Fibroblast of mammary gland (primary cell): ENCODE measurements around the gene PIK3CA.

ENCODE experiments used
- DNase-seq: peaks from one replicate; pipeline ENCODE4 v3.0.0-alpha.2; 2010; ENCODE audit warnings: low read depth
- H3K4me3 ChIP-seq: 2 replicates; pipeline ENCODE4 v1.5.1; 2011; ENCODE audit warnings: low read depth, mild to moderate bottlenecking, low read length, moderate library complexity; ENCODE audit not compliant: control insufficient read depth
- CTCF ChIP-seq: conservative IDR thresholded peaks from 2 replicates; pipeline ENCODE4 v1.5.1; 2011; ENCODE audit warnings: low read depth, low read length, inconsistent platforms; ENCODE audit not compliant: control insufficient read depth, insufficient read depth

PIK3CA gene

GRCh38 chr3:179278932-179279693 is 131.0 kb downstream of the PIK3CA start:
- DNase-seq: no peak
- no peak for TF ChIP-seq CTCF
- H3K4me3 ChIP-seq: no peak overlapping the region

- no peak for TF ChIP-seq CTCF
Measured at GRCh38 chr3:179279837-179280236, 131.7 kb downstream of the PIK3CA start.

GRCh38 chr3:179281825-179282224 is 133.7 kb downstream of the PIK3CA start:
- no peak for DNase-seq
- no peak for TF ChIP-seq CTCF
- H3K4me3 ChIP-seq: no peak overlapping the region

More at GRCh38 chr3:179279837-179280236, 131.7 kb downstream of the PIK3CA start:
- no peak for DNase-seq
- H3K4me3 ChIP-seq: no peak overlapping the region

GRCh38 chr3:179286331-179286730 is 138.2 kb downstream of the PIK3CA start:
- TF ChIP-seq CTCF: no peak
- no peak for DNase-seq
- no peak overlapping the region for H3K4me3 ChIP-seq

GRCh38 chr3:179288845-179289244 is 140.7 kb downstream of the PIK3CA start:
- TF ChIP-seq CTCF: no peak
- no peak overlapping the region for H3K4me3 ChIP-seq
- no peak for DNase-seq

GRCh38 chr3:179289295-179289694 is 141.1 kb downstream of the PIK3CA start:
- TF ChIP-seq CTCF: no peak
- DNase-seq: no peak

More at GRCh38 chr3:179289295-179289694, 141.1 kb downstream of the PIK3CA start:
- H3K4me3 ChIP-seq: no peak overlapping the region
